Fibroblast of skin of right quadriceps (primary cell): Measurements from ENCODE around the gene AGTRAP.

Source experiments
- DNase-seq: peaks from one replicate; pipeline ENCODE4 v3.0.0-alpha.2; 2013

Gene AGTRAP

GRCh38 chr1:11764519-11764918 lies 28.6 kb downstream of the AGTRAP start:
- no peak for DNase-seq

GRCh38 chr1:11765661-11766428 lies 29.9 kb downstream of the AGTRAP start:
- DNase-seq: no peak

- DNase-seq: no peak
Measured at GRCh38 chr1:11766429-11766776, 30.5 kb downstream of the AGTRAP start.

- no peak for DNase-seq
Measured at GRCh38 chr1:11767922-11768704, 32.2 kb downstream of the AGTRAP start.

GRCh38 chr1:11768821-11769220 lies 32.9 kb downstream of the AGTRAP start:
- DNase-seq: no peak

- DNase-seq: no peak
Measured at GRCh38 chr1:11769274-11769673, 33.3 kb downstream of the AGTRAP start.

GRCh38 chr1:11770011-11770410 lies 34.1 kb downstream of the AGTRAP start:
- DNase-seq: peak; percentile 16

DNA sequence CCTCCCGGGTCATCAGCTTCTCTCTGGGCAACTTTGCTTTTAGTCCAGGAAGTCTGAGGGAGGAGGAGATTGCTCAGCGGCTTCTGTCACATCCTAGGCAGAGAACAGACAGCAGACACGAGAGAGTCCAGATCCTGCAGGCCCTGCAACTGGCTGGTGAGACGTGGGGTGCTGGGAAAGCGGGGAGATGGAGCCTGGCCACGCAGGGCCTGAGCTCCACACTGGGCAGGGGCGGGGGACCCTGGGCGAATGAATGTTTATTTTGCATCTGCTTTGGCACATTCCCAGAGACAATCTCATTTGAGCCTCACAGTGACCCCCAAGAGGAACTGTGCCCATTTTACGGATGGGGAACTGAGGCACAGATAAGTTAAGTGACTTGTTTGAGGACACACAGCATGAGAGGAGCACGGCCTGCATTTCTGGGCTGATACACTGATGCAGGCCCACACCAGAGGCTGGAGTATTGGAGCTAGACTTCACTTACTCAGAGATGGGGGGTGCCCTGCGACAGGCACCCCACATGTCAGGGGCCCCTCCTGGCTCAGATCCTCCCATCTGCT lies 35.6 kb downstream of the AGTRAP start:
- DNase-seq: no peak

DNA sequence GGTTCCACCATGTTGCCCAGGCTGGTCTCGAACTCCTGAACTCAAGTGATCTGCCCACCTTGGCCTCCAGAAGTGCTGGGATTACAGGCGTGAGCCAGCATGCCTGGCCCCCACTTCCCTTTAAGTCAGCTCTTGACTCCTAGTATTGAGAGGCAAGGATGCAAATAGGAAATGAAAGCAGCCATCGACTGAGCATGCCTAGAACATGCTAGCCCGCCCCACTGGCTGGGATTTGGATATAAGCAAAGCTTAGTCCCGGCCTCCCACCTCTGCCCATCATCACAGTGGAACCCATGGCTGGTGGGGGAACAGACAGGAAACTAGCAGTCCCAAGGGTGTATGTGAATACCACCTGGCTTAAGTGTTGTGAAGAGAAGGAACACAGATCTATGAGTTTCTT lies 36.5 kb downstream of the AGTRAP start:
- DNase-seq: no peak

DNA sequence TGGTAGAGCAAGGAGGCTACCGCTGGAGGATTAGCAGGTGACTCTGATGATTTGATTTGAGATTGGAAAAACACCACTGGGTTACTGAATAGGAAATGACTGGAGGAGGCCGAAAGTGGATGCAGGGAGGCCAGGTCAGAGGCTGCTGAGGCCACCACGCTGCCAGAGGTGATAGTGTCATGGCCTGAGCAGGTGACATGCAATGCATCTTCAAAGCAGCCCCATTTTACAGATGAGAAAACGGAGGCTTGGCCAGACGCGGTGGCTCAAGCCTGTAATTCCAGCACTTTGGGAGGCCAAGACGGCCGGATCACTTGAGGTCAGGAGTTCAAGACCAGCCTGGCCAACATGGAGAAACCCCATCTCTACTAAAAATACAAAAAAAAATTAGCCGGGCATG lies 38.8 kb downstream of the AGTRAP start:
- DNase-seq: no peak

- no peak for DNase-seq
Measured at GRCh38 chr1:11777658-11778322, 41.9 kb downstream of the AGTRAP start.

GRCh38 chr1:11778336-11778735 lies 42.4 kb downstream of the AGTRAP start:
- DNase-seq: no peak

DNA sequence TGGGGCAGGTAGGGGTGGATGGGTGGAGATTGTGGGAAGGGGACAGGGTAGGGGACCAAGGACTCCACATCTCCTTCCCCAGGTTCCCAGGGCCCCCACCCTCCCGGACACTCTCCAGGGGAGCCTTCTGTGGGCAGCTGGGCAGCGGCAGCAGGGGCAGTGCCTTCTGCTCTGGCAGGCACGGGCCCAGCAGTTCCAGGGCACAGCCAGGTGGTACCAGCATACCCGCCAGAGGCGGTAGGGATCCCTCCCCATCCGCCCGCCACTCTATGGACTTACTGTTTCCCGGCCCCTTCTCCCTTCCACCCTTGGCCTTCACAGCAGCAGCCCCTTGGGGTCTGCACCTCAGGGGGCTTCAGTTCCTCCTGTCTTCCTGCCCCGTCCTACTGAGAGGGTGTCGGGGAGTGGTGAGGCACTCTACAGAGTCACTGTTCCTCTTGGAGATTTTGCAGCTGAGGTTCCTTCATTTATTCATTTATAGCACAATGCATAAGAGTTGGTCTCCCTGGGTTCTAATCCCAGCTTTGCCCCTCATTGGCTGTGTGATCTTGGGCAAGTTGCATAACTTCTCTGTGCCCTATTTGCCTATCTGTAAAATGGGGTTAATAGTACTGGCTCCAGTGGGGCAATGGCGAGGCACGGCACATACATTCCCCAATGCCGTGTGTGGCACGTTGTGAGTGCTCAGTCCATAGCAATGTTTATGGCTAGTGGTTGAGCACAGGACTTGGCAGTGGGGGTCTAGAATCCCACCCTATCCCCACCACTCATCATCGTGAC lies 43.1 kb downstream of the AGTRAP start:
- DNase-seq: no peak

DNA sequence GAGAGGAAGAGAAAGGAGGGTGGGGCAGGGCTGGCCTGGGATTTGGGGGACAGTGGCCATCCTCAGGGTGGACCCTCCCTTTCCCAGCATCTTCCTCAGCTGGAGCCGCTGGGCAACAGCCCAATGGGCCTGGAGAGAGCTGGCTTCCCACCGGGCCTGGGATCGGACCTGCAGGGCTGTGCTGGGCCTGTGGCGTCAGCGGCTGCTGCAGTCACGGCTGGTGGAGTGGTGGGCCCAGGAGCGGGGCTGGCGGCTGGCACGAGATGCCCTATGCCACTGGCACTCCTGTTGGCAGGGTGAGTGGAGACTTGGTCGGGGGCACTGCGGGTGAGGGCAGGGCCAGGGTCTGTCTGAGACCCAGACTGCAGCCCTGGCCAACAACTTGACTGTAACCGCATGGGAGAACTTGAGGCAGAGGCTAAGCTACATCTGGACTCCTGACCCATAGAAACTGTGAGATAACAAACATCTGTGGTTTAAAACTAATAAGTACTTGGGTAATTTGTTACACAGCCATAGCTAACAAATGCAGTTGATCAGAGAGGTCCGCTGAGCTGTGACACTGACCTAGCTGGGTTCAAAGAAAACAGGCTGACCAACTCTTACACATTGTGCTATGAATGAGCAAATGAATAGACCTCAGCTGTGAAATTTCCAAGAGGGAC lies 43.9 kb downstream of the AGTRAP start:
- no peak for DNase-seq

GRCh38 chr1:11780380-11781147 lies 44.6 kb downstream of the AGTRAP start:
- no peak for DNase-seq

DNA sequence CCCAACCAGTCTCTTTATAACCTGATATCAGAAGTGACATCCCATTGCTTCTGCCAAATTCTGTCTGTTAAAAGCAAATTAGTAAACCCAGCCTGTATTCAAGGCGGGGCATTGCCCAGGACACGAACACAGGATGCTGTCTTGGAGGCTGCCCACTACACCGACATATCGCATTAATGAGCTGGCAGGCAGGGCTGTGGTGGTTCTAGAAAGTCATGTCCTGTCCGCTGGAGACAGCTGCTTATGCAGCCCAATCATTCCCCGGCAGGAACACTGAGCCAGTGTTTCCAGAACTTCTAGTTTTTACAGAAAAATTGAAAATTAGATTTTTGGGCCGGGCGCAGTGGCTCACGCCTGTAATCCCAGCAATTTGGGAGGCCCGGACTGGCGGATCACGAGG lies 45.4 kb downstream of the AGTRAP start:
- DNase-seq: no peak

DNA sequence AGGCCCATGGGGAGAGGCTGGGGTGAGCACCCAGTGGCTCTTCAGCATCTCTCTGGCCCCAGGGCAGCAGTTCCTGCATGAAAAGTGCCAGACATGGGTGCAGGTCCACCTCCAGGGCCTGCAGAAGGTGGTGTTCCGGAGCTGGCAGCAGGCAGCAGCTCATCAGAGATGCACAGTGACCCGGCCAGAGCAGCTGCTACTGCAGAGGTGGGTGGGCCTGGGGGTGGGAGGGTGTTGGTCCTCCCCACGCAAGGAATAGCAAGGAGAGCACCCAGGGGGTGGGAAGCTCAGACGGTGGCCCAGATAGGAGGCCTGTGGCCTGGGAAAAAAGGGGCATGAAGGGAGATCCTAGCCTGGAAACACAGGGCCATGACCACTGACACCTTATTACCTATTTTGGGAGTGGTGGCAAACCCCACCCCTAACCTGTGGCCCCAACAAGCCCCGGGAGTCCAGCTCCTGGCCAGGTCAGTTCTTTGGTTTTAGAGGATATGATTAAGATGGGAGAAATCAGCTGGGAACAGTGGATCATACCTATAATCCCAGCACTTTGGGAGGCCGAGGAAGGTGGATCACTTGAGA lies 46.3 kb downstream of the AGTRAP start:
- no peak for DNase-seq

DNA sequence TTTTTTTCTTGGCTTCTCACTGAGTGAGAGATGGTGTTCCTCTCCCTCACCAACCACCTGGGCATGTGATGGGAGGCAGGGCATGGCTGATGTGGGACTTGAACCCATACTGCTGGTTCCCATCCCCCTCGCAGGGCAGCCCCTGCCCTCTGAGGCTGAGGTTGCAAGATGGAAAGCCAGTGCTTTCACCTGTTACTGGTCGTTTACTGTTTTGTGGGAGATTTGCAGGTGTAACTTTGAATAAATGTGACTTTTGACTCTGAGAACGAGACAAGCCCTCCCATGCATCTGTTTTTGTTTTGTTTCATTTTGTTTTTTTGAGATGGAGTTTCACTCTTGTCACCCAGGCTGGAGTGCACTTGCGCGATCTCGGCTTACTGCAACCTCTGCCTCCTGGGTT lies 47.6 kb downstream of the AGTRAP start:
- no peak for DNase-seq

- no peak for DNase-seq
Measured at GRCh38 chr1:11784256-11784992, 48.5 kb downstream of the AGTRAP start.
